Right atrium auricular region (tissue), 2 donors: ENCODE measurements around the gene SRP19. TPM values are rescaled to one million over a fixed set of nuclear protein-coding genes. Genes with fewer than 3 reads are reported as not detected.
"Not testable (repeated sequence)": the region's sequence is repeated elsewhere in the genome, so short reads cannot be mapped to it uniquely, and the experiment has no call there.

ENCODE experiments used
- DNase-seq: peaks from one replicate; pipeline ENCODE4 v3.0.0-alpha.2; 2019; ENCODE audit warnings: low spot score
- H3K27ac ChIP-seq, 2 donors: fragments of 200-600 bp; sonication (generic); 1 replicate in 1 of 2; 2 replicates in 1 of 2; pipeline ENCODE4 v1.5.1; 2016 to 2019
- H3K27me3 ChIP-seq, 2 donors: fragments of 200-600 bp; sonication (generic); one replicate each; pipeline versions ENCODE4 v1.5.1 to v1.6.0; 2017 to 2019
- H3K36me3 ChIP-seq: fragments of 200-600 bp; sonication (generic); one replicate; pipeline ENCODE4 v1.5.1; 2016
- H3K4me1 ChIP-seq, 2 donors: fragments of 200-600 bp; sonication (generic); one replicate each; pipeline versions ENCODE4 v1.5.1 to v1.6.0; 2017 to 2019
- H3K4me3 ChIP-seq, 2 donors: fragments of 200-600 bp; sonication (generic); 1 replicate in 1 of 2; 2 replicates in 1 of 2; pipeline ENCODE4 v1.5.1; 2017 to 2019; ENCODE audit warnings: mild to moderate bottlenecking in 1 of 2, moderate library complexity in 1 of 2
- H3K9me3 ChIP-seq, 2 donors: fragments of 200-600 bp; sonication (generic); one replicate each; pipeline ENCODE4 v1.5.1; 2019
- CTCF ChIP-seq, 2 donors: fragments of 200-600 bp; sonication (generic); IDR thresholded peaks; one replicate each; pipeline ENCODE4 v1.5.1; 2019; ENCODE audit warnings: antibody characterized with exemption in 2 of 2
- total RNA-seq, 2 donors: library from RNA; depleted of rRNA; stranded (reverse); fragments of >200 nt; gene quantifications; one replicate each; pipeline ENCODE4 v1.1.0, GENCODE V29; 2016

The SRP19 gene
- total RNA-seq, 2 donors from 2014 or later, result 48.0 to 57.7 TPM

GRCh38 chr5:112883192-112883591 lies 22.1 kb downstream of the SRP19 start:
- Histone ChIP-seq H3K27me3 (no peaks in the 10 kb centered on the region), H3K27ac (peak overlapping the region in 1 of 2 donors; percentile 33), H3K4me3 (no peak overlapping the region), H3K9me3 (no peaks in the 10 kb centered on the region), H3K4me1 (peaks cover 0 to 20% of the 10 kb centered on the region in 2 donors), H3K36me3 (peaks cover 58% of the 10 kb centered on the region)
- no peak for TF ChIP-seq CTCF (IDR thresholded peaks at IDR 0.05)
- no peak for DNase-seq

GRCh38 chr5:112885001-112885400 lies 23.9 kb downstream of the SRP19 start:
- Histone ChIP-seq H3K27ac (no peak overlapping the region), H3K36me3 (peaks cover 45% of the 10 kb centered on the region), H3K9me3 (no peaks in the 10 kb centered on the region), H3K4me1 (peaks cover 0 to 11% of the 10 kb centered on the region in 2 donors), H3K27me3 (no peaks in the 10 kb centered on the region), H3K4me3 (no peak overlapping the region)
- TF ChIP-seq CTCF (IDR thresholded peaks at IDR 0.05), result no peak
- no peak for DNase-seq

GRCh38 chr5:112886975-112887374 lies 25.9 kb downstream of the SRP19 start:
- Histone ChIP-seq H3K9me3 (no peaks in the 10 kb centered on the region), H3K36me3 (peaks cover 40% of the 10 kb centered on the region), H3K4me3 (no peak overlapping the region), H3K4me1 (peaks cover 0 to 11% of the 10 kb centered on the region in 2 donors), H3K27me3 (no peaks in the 10 kb centered on the region), H3K27ac (no peak overlapping the region)
- no peak for TF ChIP-seq CTCF (IDR thresholded peaks at IDR 0.05)
- no peak for DNase-seq

GRCh38 chr5:112892066-112892465 lies 31.0 kb downstream of the SRP19 start:
- H3K9me3 ChIP-seq, DNase-seq, H3K4me3 ChIP-seq, H3K27me3 ChIP-seq, H3K27ac ChIP-seq: not testable (repeated sequence)
- Histone ChIP-seq H3K4me1 (peaks cover 0 to 18% of the 10 kb centered on the region in 2 donors), H3K36me3 (peaks cover 12% of the 10 kb centered on the region)

GRCh38 chr5:112892776-112893175 lies 31.7 kb downstream of the SRP19 start:
- Histone ChIP-seq H3K9me3 (no peaks in the 10 kb centered on the region), H3K27me3 (no peaks in the 10 kb centered on the region), H3K27ac (no peak overlapping the region), H3K36me3 (peaks cover 12% of the 10 kb centered on the region), H3K4me1 (peaks cover 0 to 18% of the 10 kb centered on the region in 2 donors), H3K4me3 (no peak overlapping the region)
- no peak for TF ChIP-seq CTCF (IDR thresholded peaks at IDR 0.05)
- DNase-seq, result no peak

- DNase-seq, result no peak
- H3K27me3 ChIP-seq, result no peaks in the 10 kb centered on the region
- no peak for TF ChIP-seq CTCF (IDR thresholded peaks at IDR 0.05)
- no peak overlapping the region for H3K4me3 ChIP-seq
- no peaks in the 10 kb centered on the region for H3K9me3 ChIP-seq
- H3K36me3 ChIP-seq, result peaks cover 28% of the 10 kb centered on the region
- peak overlapping the region; percentile 45 to 61 for H3K27ac ChIP-seq
- peaks cover 0 to 18% of the 10 kb centered on the region in 2 donors for H3K4me1 ChIP-seq
Observed at GRCh38 chr5:112895682-112896081, 34.6 kb downstream of the SRP19 start.
